GM23338 (cell line): ENCODE data around the gene PRELID1. TPM values are rescaled to one million over a fixed set of nuclear protein-coding genes. Genes with fewer than 3 reads are reported as not detected.

Experiments
- ATAC-seq: fragments of 200-7000 bp; cut with Tn5 transposase; 3 replicates; pipeline ENCODE4 v1.9.1; 2020
- DNase-seq: peaks from one replicate; pipeline ENCODE4 v3.0.0-alpha.2; 2015; ENCODE audit warnings: low spot score
- H2AFZ ChIP-seq: fragments of 200-600 bp; sonication (generic); 2 replicates; pipeline ENCODE4 v1.8.0; 2016; ENCODE audit warnings: antibody characterized with exemption, mild to moderate bottlenecking, moderate library complexity
- H3F3A ChIP-seq: fragments of 200-600 bp; sonication (generic); replicated peaks from 2 replicates; pipeline ENCODE4 v1.8.0; 2017; ENCODE audit warnings: antibody characterized with exemption, mixed run types, low read depth
- H3K27ac ChIP-seq: fragments of 200-600 bp; sonication (generic); 2 replicates; pipeline ENCODE4 v1.6.1; 2016; ENCODE audit warnings: low read depth
- H3K27me3 ChIP-seq: fragments of 200-600 bp; sonication (generic); 2 replicates; pipeline ENCODE4 v1.8.0; 2016; ENCODE audit warnings: mild to moderate bottlenecking, mixed run types, moderate library complexity; ENCODE audit not compliant: insufficient read depth
- H3K36me3 ChIP-seq: fragments of 200-600 bp; sonication (generic); 2 replicates; pipeline ENCODE4 v1.8.0; 2016; ENCODE audit warnings: mild to moderate bottlenecking; ENCODE audit not compliant: insufficient read depth
- H3K4me1 ChIP-seq: fragments of 200-600 bp; sonication (generic); 2 replicates; pipeline ENCODE4 v1.8.0; 2016; ENCODE audit warnings: mild to moderate bottlenecking, moderate library complexity; ENCODE audit not compliant: insufficient read depth
- H3K4me2 ChIP-seq: fragments of 200-600 bp; sonication (generic); 2 replicates; pipeline ENCODE4 v1.7.1; 2017; ENCODE audit warnings: mixed run types
- H3K4me3 ChIP-seq: fragments of 200-600 bp; sonication (generic); 2 replicates; pipeline ENCODE4 v1.6.1; 2016; ENCODE audit warnings: mixed run types
- H3K79me2 ChIP-seq: fragments of 200-600 bp; sonication (generic); replicated peaks from 2 replicates; pipeline ENCODE4 v1.8.0; 2017; ENCODE audit warnings: mild to moderate bottlenecking; ENCODE audit not compliant: insufficient read depth
- H3K9me2 ChIP-seq: fragments of 200-600 bp; sonication (generic); 2 replicates; pipeline ENCODE4 v1.8.0; 2017; ENCODE audit not compliant: insufficient read depth
- H4K20me1 ChIP-seq: fragments of 200-600 bp; sonication (generic); replicated peaks from 2 replicates; pipeline ENCODE4 v1.8.0; 2017; ENCODE audit warnings: mild to moderate bottlenecking; ENCODE audit not compliant: insufficient read depth
- H3K27ac Mint-ChIP-seq: 2 replicates; pipeline ENCODE4 v1.8.0; 2020; ENCODE audit warnings: inconsistent platforms, mild to moderate bottlenecking, moderate library complexity, mixed read lengths
- H3K27me3 Mint-ChIP-seq: 3 replicates; pipeline ENCODE4 v1.8.0; 2022; ENCODE audit warnings: low read depth, mild to moderate bottlenecking, moderate library complexity, mixed read lengths, inconsistent platforms; ENCODE audit not compliant: insufficient read depth, poor library complexity
- H3K36me3 Mint-ChIP-seq: 3 replicates; pipeline ENCODE4 v1.8.0; 2021; ENCODE audit warnings: low read depth, mild to moderate bottlenecking, inconsistent platforms, moderate library complexity, mixed read lengths
- H3K4me1 Mint-ChIP-seq: 3 replicates; pipeline ENCODE4 v1.8.0; 2020; ENCODE audit warnings: mild to moderate bottlenecking, inconsistent platforms, mixed read lengths
- H3K4me3 Mint-ChIP-seq: 3 replicates; pipeline ENCODE4 v1.8.0; 2021; ENCODE audit warnings: moderate library complexity, mild to moderate bottlenecking, inconsistent platforms, mixed read lengths
- H3K9me3 Mint-ChIP-seq: 3 replicates; pipeline ENCODE4 v1.8.0; 2020; ENCODE audit warnings: moderate library complexity, mild to moderate bottlenecking, inconsistent platforms, mixed read lengths
- EZH2 ChIP-seq: fragments of 200-600 bp; sonication (generic); IDR thresholded peaks from one replicate; pipeline ENCODE4 v1.8.0; 2017; ENCODE audit warnings: antibody characterized with exemption, mild to moderate bottlenecking, low read depth; ENCODE audit not compliant: unreplicated experiment
- EZH2phosphoT487 ChIP-seq: fragments of 200-600 bp; sonication (generic); IDR thresholded peaks from one replicate; pipeline ENCODE4 v1.8.1; 2018; ENCODE audit warnings: antibody characterized with exemption; ENCODE audit not compliant: unreplicated experiment
- JUNB ChIP-seq: IDR thresholded peaks from one replicate; pipeline ENCODE4 v1.6.1; 2016; ENCODE audit warnings: antibody characterized with exemption; ENCODE audit not compliant: unreplicated experiment
- STAT1 ChIP-seq: IDR thresholded peaks from one replicate; pipeline ENCODE4 v1.6.1; 2016; ENCODE audit warnings: antibody characterized with exemption; ENCODE audit not compliant: unreplicated experiment
- polyA plus RNA-seq: library from polyadenylated mRNA; unstranded; fragments of >200 nt; fragmentation: Nextera tagmentation; extraction: Ambion mirVana; gene quantifications from 2 replicates; pipeline ENCODE4 v1.2.1, GENCODE V29; 2016
- total RNA-seq: library from RNA; depleted of rRNA; stranded (reverse); fragments of >200 nt; shearing (Covaris generic); gene quantifications from 2 replicates; pipeline ENCODE4 v1.2.3, GENCODE V29; 2014
- TF ChIP-seq, protein P1 (sequence below): IDR thresholded peaks from 2 replicates; pipeline ENCODE4 v1.6.1; 2016; ENCODE audit warnings: antibody characterized with exemption
- TF ChIP-seq, protein P2 (sequence below), 2 experiments: fragments of 200-600 bp in 1 of 2; sonication (generic) in 1 of 2; conservative IDR thresholded peaks; 2 replicates each; pipeline versions ENCODE4 v1.5.1 to v1.6.1; 2016 to 2017; ENCODE audit warnings: antibody characterized with exemption in 2 of 2, low read depth in 2 of 2, mild to moderate bottlenecking in 2 of 2, moderate library complexity in 1 of 2
- TF ChIP-seq, protein P3 (sequence below): fragments of 250-450 bp; sonication (Bioruptor Pico); IDR thresholded peaks from 2 replicates; pipeline ENCODE4 v1.5.0; 2020; ENCODE audit warnings: mild to moderate bottlenecking, moderate library complexity

Gene PRELID1
- total and polyA plus RNA-seq, 2 experiments from 2014 or later = 328 to 349 TPM

- Mint-ChIP-seq H3K27me3 (peaks cover 10% of the 10 kb centered on the region), H3K36me3 (peaks cover 27% of the 10 kb centered on the region), H3K4me1 (peaks cover 12% of the 10 kb centered on the region), H3K27ac (no peak overlapping the region), H3K4me3 (no peak overlapping the region), H3K9me3 (no peaks in the 10 kb centered on the region)
- Histone ChIP-seq H3K27me3 (no peaks in the 10 kb centered on the region), H3K4me2 (no peak overlapping the region), H3K4me1 (peaks cover 9% of the 10 kb centered on the region), H3K36me3 (no peaks in the 10 kb centered on the region; the same call in 1 of the 2 replicates), H3F3A (no peaks in the 10 kb centered on the region; the same call in 1 of the 2 replicates), H3K79me2 (0 out of 2 replicates have a peak, but pooled peaks cover 7% of the 10 kb centered on the region), H3K9me2 (no peaks in the 10 kb centered on the region), H4K20me1 (peaks cover 3% of the 10 kb centered on the region; the same call in 1 of the 2 replicates), H3K4me3 (no peak overlapping the region), H3K27ac (peak overlapping the region; percentile 72; the same call in 1 of the 2 replicates), H2AFZ (no peak overlapping the region)
- ATAC-seq (no peak), DNase-seq (no peak)
- TF ChIP-seq STAT1 = no peak
- no peak for TF ChIP-seq JUNB
- TF ChIP-seq, protein P1, sequence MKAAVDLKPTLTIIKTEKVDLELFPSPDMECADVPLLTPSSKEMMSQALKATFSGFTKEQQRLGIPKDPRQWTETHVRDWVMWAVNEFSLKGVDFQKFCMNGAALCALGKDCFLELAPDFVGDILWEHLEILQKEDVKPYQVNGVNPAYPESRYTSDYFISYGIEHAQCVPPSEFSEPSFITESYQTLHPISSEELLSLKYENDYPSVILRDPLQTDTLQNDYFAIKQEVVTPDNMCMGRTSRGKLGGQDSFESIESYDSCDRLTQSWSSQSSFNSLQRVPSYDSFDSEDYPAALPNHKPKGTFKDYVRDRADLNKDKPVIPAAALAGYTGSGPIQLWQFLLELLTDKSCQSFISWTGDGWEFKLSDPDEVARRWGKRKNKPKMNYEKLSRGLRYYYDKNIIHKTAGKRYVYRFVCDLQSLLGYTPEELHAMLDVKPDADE = no peak
- no peak for TF ChIP-seq EZH2
- TF ChIP-seq, protein P2, sequence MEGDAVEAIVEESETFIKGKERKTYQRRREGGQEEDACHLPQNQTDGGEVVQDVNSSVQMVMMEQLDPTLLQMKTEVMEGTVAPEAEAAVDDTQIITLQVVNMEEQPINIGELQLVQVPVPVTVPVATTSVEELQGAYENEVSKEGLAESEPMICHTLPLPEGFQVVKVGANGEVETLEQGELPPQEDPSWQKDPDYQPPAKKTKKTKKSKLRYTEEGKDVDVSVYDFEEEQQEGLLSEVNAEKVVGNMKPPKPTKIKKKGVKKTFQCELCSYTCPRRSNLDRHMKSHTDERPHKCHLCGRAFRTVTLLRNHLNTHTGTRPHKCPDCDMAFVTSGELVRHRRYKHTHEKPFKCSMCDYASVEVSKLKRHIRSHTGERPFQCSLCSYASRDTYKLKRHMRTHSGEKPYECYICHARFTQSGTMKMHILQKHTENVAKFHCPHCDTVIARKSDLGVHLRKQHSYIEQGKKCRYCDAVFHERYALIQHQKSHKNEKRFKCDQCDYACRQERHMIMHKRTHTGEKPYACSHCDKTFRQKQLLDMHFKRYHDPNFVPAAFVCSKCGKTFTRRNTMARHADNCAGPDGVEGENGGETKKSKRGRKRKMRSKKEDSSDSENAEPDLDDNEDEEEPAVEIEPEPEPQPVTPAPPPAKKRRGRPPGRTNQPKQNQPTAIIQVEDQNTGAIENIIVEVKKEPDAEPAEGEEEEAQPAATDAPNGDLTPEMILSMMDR (conservative IDR thresholded peaks at IDR 0.05; ENCODE audit: low read depth in 2 of 2) = no peak
Measured at GRCh38 chr5:177328545-177329231, 25.1 kb downstream of the PRELID1 start.

GRCh38 chr5:177329883-177330282, 26.3 kb downstream of the PRELID1 start:
- H3K9me2 ChIP-seq = no peaks in the 10 kb centered on the region
- H2AFZ ChIP-seq = no peak overlapping the region
- ATAC-seq = no peak
- H3K4me3 Mint-ChIP-seq = no peak overlapping the region
- H3K9me3 Mint-ChIP-seq = no peaks in the 10 kb centered on the region
- H3K4me1 Mint-ChIP-seq = peaks cover 12% of the 10 kb centered on the region
- no peaks in the 10 kb centered on the region for H3K27me3 ChIP-seq
- H3K27me3 Mint-ChIP-seq = peaks cover 7% of the 10 kb centered on the region
- H3K4me2 ChIP-seq = no peak overlapping the region
- peaks cover 3% of the 10 kb centered on the region; the same call in 1 of the 2 replicates for H4K20me1 ChIP-seq
- H3K4me1 ChIP-seq = peaks cover 9% of the 10 kb centered on the region
- H3K36me3 Mint-ChIP-seq = peaks cover 33% of the 10 kb centered on the region
- H3K36me3 ChIP-seq = peaks cover 5% of the 10 kb centered on the region; the same call in 1 of the 2 replicates
- no peak for DNase-seq
- H3K27ac Mint-ChIP-seq = no peak overlapping the region
- 0 out of 2 replicates have a peak, but pooled peaks cover 7% of the 10 kb centered on the region for H3K79me2 ChIP-seq
- no peaks in the 10 kb centered on the region; the same call in 1 of the 2 replicates for H3F3A ChIP-seq
- no peak overlapping the region for H3K27ac ChIP-seq
- H3K4me3 ChIP-seq = no peak overlapping the region
- TF ChIP-seq, protein P3, sequence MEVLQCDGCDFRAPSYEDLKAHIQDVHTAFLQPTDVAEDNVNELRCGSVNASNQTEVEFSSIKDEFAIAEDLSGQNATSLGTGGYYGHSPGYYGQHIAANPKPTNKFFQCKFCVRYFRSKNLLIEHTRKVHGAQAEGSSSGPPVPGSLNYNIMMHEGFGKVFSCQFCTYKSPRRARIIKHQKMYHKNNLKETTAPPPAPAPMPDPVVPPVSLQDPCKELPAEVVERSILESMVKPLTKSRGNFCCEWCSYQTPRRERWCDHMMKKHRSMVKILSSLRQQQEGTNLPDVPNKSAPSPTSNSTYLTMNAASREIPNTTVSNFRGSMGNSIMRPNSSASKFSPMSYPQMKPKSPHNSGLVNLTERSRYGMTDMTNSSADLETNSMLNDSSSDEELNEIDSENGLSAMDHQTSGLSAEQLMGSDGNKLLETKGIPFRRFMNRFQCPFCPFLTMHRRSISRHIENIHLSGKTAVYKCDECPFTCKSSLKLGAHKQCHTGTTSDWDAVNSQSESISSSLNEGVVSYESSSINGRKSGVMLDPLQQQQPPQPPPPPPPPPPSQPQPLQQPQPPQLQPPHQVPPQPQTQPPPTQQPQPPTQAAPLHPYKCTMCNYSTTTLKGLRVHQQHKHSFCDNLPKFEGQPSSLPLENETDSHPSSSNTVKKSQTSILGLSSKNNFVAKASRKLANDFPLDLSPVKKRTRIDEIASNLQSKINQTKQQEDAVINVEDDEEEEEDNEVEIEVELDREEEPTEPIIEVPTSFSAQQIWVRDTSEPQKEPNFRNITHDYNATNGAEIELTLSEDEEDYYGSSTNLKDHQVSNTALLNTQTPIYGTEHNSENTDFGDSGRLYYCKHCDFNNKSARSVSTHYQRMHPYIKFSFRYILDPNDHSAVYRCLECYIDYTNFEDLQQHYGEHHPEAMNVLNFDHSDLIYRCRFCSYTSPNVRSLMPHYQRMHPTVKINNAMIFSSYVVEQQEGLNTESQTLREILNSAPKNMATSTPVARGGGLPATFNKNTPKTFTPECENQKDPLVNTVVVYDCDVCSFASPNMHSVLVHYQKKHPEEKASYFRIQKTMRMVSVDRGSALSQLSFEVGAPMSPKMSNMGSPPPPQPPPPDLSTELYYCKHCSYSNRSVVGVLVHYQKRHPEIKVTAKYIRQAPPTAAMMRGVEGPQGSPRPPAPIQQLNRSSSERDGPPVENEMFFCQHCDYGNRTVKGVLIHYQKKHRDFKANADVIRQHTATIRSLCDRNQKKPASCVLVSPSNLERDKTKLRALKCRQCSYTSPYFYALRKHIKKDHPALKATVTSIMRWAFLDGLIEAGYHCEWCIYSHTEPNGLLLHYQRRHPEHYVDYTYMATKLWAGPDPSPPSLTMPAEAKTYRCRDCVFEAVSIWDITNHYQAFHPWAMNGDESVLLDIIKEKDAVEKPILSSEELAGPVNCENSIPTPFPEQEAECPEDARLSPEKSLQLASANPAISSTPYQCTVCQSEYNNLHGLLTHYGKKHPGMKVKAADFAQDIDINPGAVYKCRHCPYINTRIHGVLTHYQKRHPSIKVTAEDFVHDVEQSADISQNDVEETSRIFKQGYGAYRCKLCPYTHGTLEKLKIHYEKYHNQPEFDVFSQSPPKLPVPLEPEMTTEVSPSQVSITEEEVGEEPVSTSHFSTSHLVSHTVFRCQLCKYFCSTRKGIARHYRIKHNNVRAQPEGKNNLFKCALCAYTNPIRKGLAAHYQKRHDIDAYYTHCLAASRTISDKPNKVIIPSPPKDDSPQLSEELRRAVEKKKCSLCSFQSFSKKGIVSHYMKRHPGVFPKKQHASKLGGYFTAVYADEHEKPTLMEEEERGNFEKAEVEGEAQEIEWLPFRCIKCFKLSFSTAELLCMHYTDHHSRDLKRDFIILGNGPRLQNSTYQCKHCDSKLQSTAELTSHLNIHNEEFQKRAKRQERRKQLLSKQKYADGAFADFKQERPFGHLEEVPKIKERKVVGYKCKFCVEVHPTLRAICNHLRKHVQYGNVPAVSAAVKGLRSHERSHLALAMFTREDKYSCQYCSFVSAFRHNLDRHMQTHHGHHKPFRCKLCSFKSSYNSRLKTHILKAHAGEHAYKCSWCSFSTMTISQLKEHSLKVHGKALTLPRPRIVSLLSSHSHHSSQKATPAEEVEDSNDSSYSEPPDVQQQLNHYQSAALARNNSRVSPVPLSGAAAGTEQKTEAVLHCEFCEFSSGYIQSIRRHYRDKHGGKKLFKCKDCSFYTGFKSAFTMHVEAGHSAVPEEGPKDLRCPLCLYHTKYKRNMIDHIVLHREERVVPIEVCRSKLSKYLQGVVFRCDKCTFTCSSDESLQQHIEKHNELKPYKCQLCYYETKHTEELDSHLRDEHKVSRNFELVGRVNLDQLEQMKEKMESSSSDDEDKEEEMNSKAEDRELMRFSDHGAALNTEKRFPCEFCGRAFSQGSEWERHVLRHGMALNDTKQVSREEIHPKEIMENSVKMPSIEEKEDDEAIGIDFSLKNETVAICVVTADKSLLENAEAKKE (CRISPR knock-in tag) = no peak
- TF ChIP-seq, protein P2 (conservative IDR thresholded peaks at IDR 0.05; ENCODE audit: low read depth in 2 of 2) = no peak
- TF ChIP-seq JUNB (no peak), EZH2 (no peak), EZH2phosphoT487 (no peak)
